DND-41 (cell line): ENCODE results near the gene ADAMTSL2.

ENCODE experiments used
- ATAC-seq: fragments of 200-7000 bp; cut with Tn5 transposase; 3 replicates; pipeline ENCODE4 v1.9.1; 2021; ENCODE audit warnings: low read depth; ENCODE audit not compliant: insufficient read depth
- DNase-seq: peaks from one replicate; pipeline ENCODE4 v3.0.0-alpha.2; 2020
- H2AFZ ChIP-seq: 2 replicates; pipeline ENCODE4 v1.6.0; 2012; ENCODE audit warnings: low read depth, low read length
- H3K27ac ChIP-seq: 2 replicates; pipeline ENCODE4 v1.5.1; 2012; ENCODE audit warnings: low read length, inconsistent platforms
- H3K27me3 ChIP-seq: fragments of 200-600 bp; sonication (generic); 2 replicates; pipeline ENCODE4 v1.6.0; 2012; ENCODE audit warnings: low read length, mild to moderate bottlenecking, inconsistent platforms; ENCODE audit not compliant: insufficient read depth, poor library complexity
- H3K36me3 ChIP-seq: 2 replicates; pipeline ENCODE4 v1.5.1; 2012; ENCODE audit warnings: low read length, inconsistent platforms; ENCODE audit not compliant: insufficient read depth
- H3K4me1 ChIP-seq: 2 replicates; pipeline ENCODE4 v1.5.1; 2012; ENCODE audit warnings: mild to moderate bottlenecking, low read length; ENCODE audit not compliant: insufficient read depth
- H3K4me2 ChIP-seq: 2 replicates; pipeline ENCODE4 v1.6.0; 2012; ENCODE audit warnings: mild to moderate bottlenecking, moderate library complexity, low read length, inconsistent platforms; ENCODE audit not compliant: insufficient read depth
- H3K4me3 ChIP-seq, 2 experiments: fragments of 200-600 bp in 1 of 2; shearing (Covaris generic) in 1 of 2; 2 replicates each; pipeline ENCODE4 v1.5.1; 2012 to 2016; ENCODE audit warnings: inconsistent platforms in 2 of 2, low read length in 2 of 2, mild to moderate bottlenecking in 2 of 2, low read depth in 1 of 2, moderate library complexity in 1 of 2
- H3K79me2 ChIP-seq: 2 replicates; pipeline ENCODE4 v1.6.0; 2012; ENCODE audit warnings: low read length, inconsistent platforms; ENCODE audit not compliant: insufficient read depth
- H3K9ac ChIP-seq: 2 replicates; pipeline ENCODE4 v1.6.0; 2012; ENCODE audit warnings: low read depth, mild to moderate bottlenecking, inconsistent platforms, low read length, moderate library complexity
- H3K9me3 ChIP-seq: 2 replicates; pipeline ENCODE4 v1.5.1; 2012; ENCODE audit warnings: low read length, moderate library complexity, mild to moderate bottlenecking, inconsistent platforms; ENCODE audit not compliant: insufficient read depth, severe bottlenecking
- H4K20me1 ChIP-seq: 2 replicates; pipeline ENCODE4 v1.6.0; 2012; ENCODE audit warnings: low read length; ENCODE audit not compliant: insufficient read depth
- CTCF ChIP-seq: IDR thresholded peaks from 2 replicates; pipeline ENCODE4 v1.5.1; 2012; ENCODE audit warnings: borderline replicate concordance, low read length, moderate library complexity, mild to moderate bottlenecking; ENCODE audit not compliant: poor library complexity, severe bottlenecking; ENCODE audit errors: extremely low read depth
- EZH2 ChIP-seq: IDR thresholded peaks from 3 replicates; pipeline ENCODE4 v1.6.1; 2012; ENCODE audit warnings: borderline replicate concordance, low read depth, mild to moderate bottlenecking, moderate library complexity, low read length, inconsistent platforms; ENCODE audit not compliant: severe bottlenecking

Gene ADAMTSL2

DNA sequence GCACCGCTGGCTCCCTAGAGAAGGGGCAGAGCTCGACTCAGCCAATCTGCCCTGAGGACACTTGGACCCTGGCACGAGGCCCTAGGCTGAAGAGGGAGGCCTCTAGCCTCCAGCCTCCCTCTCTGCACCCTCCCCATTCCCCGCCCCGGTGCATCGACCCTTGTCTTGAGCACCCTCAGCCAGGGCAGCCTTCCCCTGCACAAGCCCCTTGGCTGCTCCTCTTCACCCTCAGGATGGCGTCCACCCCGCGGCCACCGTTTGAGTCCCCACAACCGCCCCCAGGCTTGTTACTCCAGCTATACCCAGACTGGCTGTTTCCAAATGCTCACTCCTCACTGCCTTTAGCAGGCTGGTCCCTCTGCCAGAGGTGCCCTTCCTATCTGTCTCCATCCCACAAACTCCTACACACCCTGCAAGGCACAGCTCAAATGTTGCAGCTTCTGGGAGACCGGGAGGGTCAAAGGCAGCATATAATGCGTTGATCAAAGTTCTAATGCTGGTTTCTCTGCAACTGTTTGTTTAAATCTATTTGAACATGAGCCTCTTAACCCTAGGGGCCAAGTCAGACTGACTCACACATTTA, 81.2 kb downstream of the ADAMTSL2 start:
- Histone ChIP-seq H3K9ac (no peak overlapping the region), H3K4me2 (no peak overlapping the region), H2AFZ (no peak overlapping the region), H3K36me3 (no peaks in the 10 kb centered on the region), H4K20me1 (no peaks in the 10 kb centered on the region), H3K9me3 (no peaks in the 10 kb centered on the region), H3K27me3 (no peaks in the 10 kb centered on the region), H3K4me3 (no peak overlapping the region), H3K79me2 (no peaks in the 10 kb centered on the region), H3K4me1 (peaks cover 17% of the 10 kb centered on the region), H3K27ac (no peak overlapping the region)
- DNase-seq (no peak), ATAC-seq (no peak)
- TF ChIP-seq EZH2 = no peak
- no peak for TF ChIP-seq CTCF

DNA sequence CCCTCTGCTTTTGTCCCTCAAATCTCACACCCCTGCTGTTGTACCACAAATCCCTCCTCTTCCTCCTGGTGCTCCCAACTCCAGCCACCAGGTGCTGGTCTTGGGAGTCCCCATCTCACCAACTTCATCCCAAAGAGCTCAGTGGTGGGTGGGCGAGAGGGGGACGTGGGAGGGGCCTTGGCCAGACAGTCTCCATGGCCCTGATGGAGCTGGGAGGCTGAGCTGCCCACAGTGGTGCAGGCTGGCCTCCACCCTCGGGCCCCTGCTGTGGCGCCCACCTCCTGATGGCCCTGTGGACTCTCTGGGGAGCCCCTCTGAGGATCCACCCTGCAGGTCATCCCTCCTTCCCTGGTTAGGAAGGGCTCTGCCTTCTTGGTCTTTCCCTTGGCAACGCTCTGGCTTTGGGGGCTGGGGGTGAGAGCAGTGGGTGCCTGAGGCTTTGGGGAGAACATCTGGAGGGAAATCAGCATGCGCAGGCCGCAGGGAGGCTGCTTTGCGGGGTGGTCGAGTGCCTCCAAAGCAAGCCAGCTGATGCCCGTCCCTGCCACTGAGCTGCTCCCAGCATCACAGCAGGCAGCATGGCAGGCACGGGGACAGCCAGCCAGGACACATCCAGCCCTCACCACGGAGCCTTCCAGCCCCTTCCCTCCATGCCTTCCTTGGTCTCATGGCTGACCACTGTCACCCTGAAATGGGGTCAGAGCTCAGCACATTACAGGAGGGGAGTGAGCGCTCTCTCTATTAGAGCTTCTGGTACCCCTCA, 82.3 kb downstream of the ADAMTSL2 start:
- H3K79me2 ChIP-seq = no peaks in the 10 kb centered on the region
- no peak overlapping the region for H3K4me3 ChIP-seq
- H3K27me3 ChIP-seq = no peaks in the 10 kb centered on the region
- no peaks in the 10 kb centered on the region for H3K9me3 ChIP-seq
- H3K4me2 ChIP-seq = no peak overlapping the region
- DNase-seq (no peak), ATAC-seq (no peak)
- H4K20me1 ChIP-seq = no peaks in the 10 kb centered on the region
- no peak overlapping the region for H3K9ac ChIP-seq
- no peaks in the 10 kb centered on the region for H3K36me3 ChIP-seq
- no peak overlapping the region for H2AFZ ChIP-seq
- peaks cover 22% of the 10 kb centered on the region for H3K4me1 ChIP-seq
- no peak for TF ChIP-seq CTCF
- no peak for TF ChIP-seq EZH2
- H3K27ac ChIP-seq = no peak overlapping the region

DNA sequence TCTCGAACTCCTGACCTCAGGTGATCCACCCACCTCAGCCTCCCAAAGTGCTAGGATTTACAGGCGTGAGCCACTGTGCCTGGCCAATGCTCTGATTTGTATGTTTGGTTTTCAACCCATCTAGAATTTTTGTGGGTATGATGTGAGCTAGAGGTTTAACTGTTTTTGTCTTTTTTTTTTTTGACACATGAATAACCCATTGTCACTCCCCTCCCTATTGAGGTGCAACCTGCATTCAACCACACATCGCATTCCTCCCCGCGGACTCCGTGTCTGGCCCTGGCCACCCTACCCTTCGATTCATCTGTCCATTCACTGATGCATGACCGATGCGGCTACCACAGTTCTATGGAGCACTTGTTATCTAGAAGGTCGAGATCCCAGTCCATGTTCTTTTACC, 84.2 kb downstream of the ADAMTSL2 start:
- no peaks in the 10 kb centered on the region for H3K36me3 ChIP-seq
- peaks cover 22% of the 10 kb centered on the region for H3K4me1 ChIP-seq
- no peaks in the 10 kb centered on the region for H3K9me3 ChIP-seq
- ATAC-seq (no peak), DNase-seq (no peak)
- H3K27me3 ChIP-seq = no peaks in the 10 kb centered on the region
- H4K20me1 ChIP-seq = no peaks in the 10 kb centered on the region
- no peaks in the 10 kb centered on the region for H3K79me2 ChIP-seq
- H3K4me2 ChIP-seq = no peak overlapping the region
- TF ChIP-seq CTCF = no peak
- no peak for TF ChIP-seq EZH2
- H3K4me3 ChIP-seq = no peak overlapping the region
- H2AFZ ChIP-seq = no peak overlapping the region
- H3K27ac ChIP-seq = no peak overlapping the region
- no peak overlapping the region for H3K9ac ChIP-seq
